HG03039 (cell line): Measurements from ENCODE around the gene HMCN2.
"Not testable (repeated sequence)": the region's sequence is repeated elsewhere in the genome, so short reads cannot be mapped to it uniquely, and the experiment has no call there.

Experiments used
- ATAC-seq: cut with Tn5 transposase; IDR thresholded peaks from one replicate; pipeline ENCODE4 v1.9.1; 2021; ENCODE audit warnings: mild to moderate bottlenecking, moderate library complexity; ENCODE audit not compliant: unreplicated experiment

The HMCN2 gene

GRCh38 chr9:130325921-130326320, 60.4 kb downstream of the HMCN2 start:
- no peak for ATAC-seq

GRCh38 chr9:130327070-130327780, 61.7 kb downstream of the HMCN2 start:
- no peak for ATAC-seq

GRCh38 chr9:130327781-130328348, 62.3 kb downstream of the HMCN2 start:
- no peak for ATAC-seq

GRCh38 chr9:130328349-130328801, 62.8 kb downstream of the HMCN2 start:
- ATAC-seq = no peak

- ATAC-seq = no peak
Measured at GRCh38 chr9:130329061-130329460, 63.5 kb downstream of the HMCN2 start.

- no peak for ATAC-seq
Measured at GRCh38 chr9:130330202-130330862, 64.8 kb downstream of the HMCN2 start.

- no peak for ATAC-seq
Measured at GRCh38 chr9:130331061-130331460, 65.5 kb downstream of the HMCN2 start.

GRCh38 chr9:130331573-130331972, 66.0 kb downstream of the HMCN2 start:
- no peak for ATAC-seq

GRCh38 chr9:130332384-130332926, 66.9 kb downstream of the HMCN2 start:
- no peak for ATAC-seq

- ATAC-seq = no peak
Measured at GRCh38 chr9:130333041-130333711, 67.6 kb downstream of the HMCN2 start.

- ATAC-seq = no peak
Measured at GRCh38 chr9:130333712-130334062, 68.1 kb downstream of the HMCN2 start.

- ATAC-seq = no peak
Measured at GRCh38 chr9:130334915-130335314, 69.4 kb downstream of the HMCN2 start.

- no peak for ATAC-seq
Measured at GRCh38 chr9:130336027-130336610, 70.6 kb downstream of the HMCN2 start.

GRCh38 chr9:130336885-130337284, 71.3 kb downstream of the HMCN2 start:
- no peak for ATAC-seq

GRCh38 chr9:130337318-130337717, 71.8 kb downstream of the HMCN2 start:
- no peak for ATAC-seq

GRCh38 chr9:130337784-130338380, 72.3 kb downstream of the HMCN2 start:
- ATAC-seq = no peak

- ATAC-seq = not testable (repeated sequence)
Measured at GRCh38 chr9:130338891-130339290, 73.3 kb downstream of the HMCN2 start.

- no peak for ATAC-seq
Measured at GRCh38 chr9:130339306-130339705, 73.7 kb downstream of the HMCN2 start.

GRCh38 chr9:130340011-130340410, 74.5 kb downstream of the HMCN2 start:
- no peak for ATAC-seq

- not testable (repeated sequence) for ATAC-seq
Measured at GRCh38 chr9:130340557-130340956, 75.0 kb downstream of the HMCN2 start.

- no peak for ATAC-seq
Measured at GRCh38 chr9:130341128-130341527, 75.6 kb downstream of the HMCN2 start.
